ENCODE data around the gene DMRT3.

The DMRT3 gene

GRCh38 chr9:1001838-1002237 is 25.4 kb downstream of the DMRT3 start:
- no peak overlapping the region for H2AFZ ChIP-seq (ENCODE audit: low read depth, low read length)

GRCh38 chr9:1002678-1003077 is 26.2 kb downstream of the DMRT3 start:
- peaks cover 38% of the 10 kb centered on the region for H3K4me1 ChIP-seq (ENCODE audit: low read length)
- no peaks in the 10 kb centered on the region for H4K20me1 ChIP-seq (ENCODE audit: insufficient read depth, low read length)
- no peak overlapping the region for H3K4me2 ChIP-seq (ENCODE audit: low read length)
- H3K27ac ChIP-seq (ENCODE audit: low read length), result no peak overlapping the region
- no peaks in the 10 kb centered on the region for H3K36me3 ChIP-seq (replicated peaks; ENCODE audit: low read depth, low read length)
- H3K4me3 ChIP-seq (ENCODE audit: low read length), result no peak overlapping the region
- H3K9ac ChIP-seq (ENCODE audit: low read length), result no peak overlapping the region
- H3K79me2 ChIP-seq (ENCODE audit: low read length), result no peaks in the 10 kb centered on the region
- H2AFZ ChIP-seq (ENCODE audit: low read depth, low read length), result no peak overlapping the region
- no peaks in the 10 kb centered on the region for H3K9me3 ChIP-seq (ENCODE audit: insufficient read depth, low read length)
- TF ChIP-seq CTCF (IDR thresholded peaks at IDR 0.05; ENCODE audit: low read depth, low read length) (no peak), EZH2phosphoT487 (IDR thresholded peaks at IDR 0.05; ENCODE audit: low read depth) (no peak)
- H3K27me3 ChIP-seq (ENCODE audit: low read depth, low read length), result no peaks in the 10 kb centered on the region

More at GRCh38 chr9:1001838-1002237, 25.4 kb downstream of the DMRT3 start:
- no peaks in the 10 kb centered on the region for H3K36me3 ChIP-seq (replicated peaks; ENCODE audit: low read depth, low read length)
- no peaks in the 10 kb centered on the region for H3K27me3 ChIP-seq (ENCODE audit: low read depth, low read length)
- TF ChIP-seq EZH2phosphoT487 (IDR thresholded peaks at IDR 0.05; ENCODE audit: low read depth), result no peak
- no peak for TF ChIP-seq CTCF (IDR thresholded peaks at IDR 0.05; ENCODE audit: low read depth, low read length)
- no peak overlapping the region for H3K27ac ChIP-seq (ENCODE audit: low read length)
- no peaks in the 10 kb centered on the region for H3K79me2 ChIP-seq (ENCODE audit: low read length)
- H3K9me3 ChIP-seq (ENCODE audit: insufficient read depth, low read length), result no peaks in the 10 kb centered on the region
- H4K20me1 ChIP-seq (ENCODE audit: insufficient read depth, low read length), result no peaks in the 10 kb centered on the region
- H3K4me2 ChIP-seq (ENCODE audit: low read length), result no peak overlapping the region
- H3K4me3 ChIP-seq (ENCODE audit: low read length), result no peak overlapping the region
- peaks cover 32% of the 10 kb centered on the region for H3K4me1 ChIP-seq (ENCODE audit: low read length)
- no peak overlapping the region for H3K9ac ChIP-seq (ENCODE audit: low read length)

- TF ChIP-seq EZH2phosphoT487 (IDR thresholded peaks at IDR 0.05; ENCODE audit: low read depth) (no peak), CTCF (IDR thresholded peaks at IDR 0.05; ENCODE audit: low read depth, low read length) (peak; percentile 77)
- H3K27ac ChIP-seq (ENCODE audit: low read length), result no peak overlapping the region
Measured at GRCh38 chr9:1005043-1005667, 28.7 kb downstream of the DMRT3 start.

GRCh38 chr9:1007312-1007711 is 30.9 kb downstream of the DMRT3 start:
- Histone ChIP-seq H3K27ac (ENCODE audit: low read length) (no peak overlapping the region), H3K4me3 (ENCODE audit: low read length) (no peak overlapping the region), H3K4me2 (ENCODE audit: low read length) (peak overlapping the region; percentile 4; the same call in 1 of the 2 replicates), H4K20me1 (ENCODE audit: insufficient read depth, low read length) (no peaks in the 10 kb centered on the region), H3K27me3 (ENCODE audit: low read depth, low read length) (no peaks in the 10 kb centered on the region), H3K36me3 (replicated peaks; ENCODE audit: low read depth, low read length) (no peaks in the 10 kb centered on the region), H3K9me3 (ENCODE audit: insufficient read depth, low read length) (no peaks in the 10 kb centered on the region), H2AFZ (ENCODE audit: low read depth, low read length) (peak overlapping the region; percentile 79), H3K79me2 (ENCODE audit: low read length) (no peaks in the 10 kb centered on the region), H3K9ac (ENCODE audit: low read length) (no peak overlapping the region), H3K4me1 (ENCODE audit: low read length) (peaks cover 34% of the 10 kb centered on the region)
- TF ChIP-seq CTCF (IDR thresholded peaks at IDR 0.05; ENCODE audit: low read depth, low read length) (no peak), EZH2phosphoT487 (IDR thresholded peaks at IDR 0.05; ENCODE audit: low read depth) (no peak)

More at GRCh38 chr9:1005043-1005667, 28.7 kb downstream of the DMRT3 start:
- Histone ChIP-seq H3K4me2 (ENCODE audit: low read length) (peak overlapping the region; percentile 85), H3K9ac (ENCODE audit: low read length) (peak overlapping the region; percentile 17; the same call in 1 of the 2 replicates), H3K79me2 (ENCODE audit: low read length) (no peaks in the 10 kb centered on the region), H3K9me3 (ENCODE audit: insufficient read depth, low read length) (no peaks in the 10 kb centered on the region), H4K20me1 (ENCODE audit: insufficient read depth, low read length) (no peaks in the 10 kb centered on the region), H3K36me3 (replicated peaks; ENCODE audit: low read depth, low read length) (no peaks in the 10 kb centered on the region), H2AFZ (ENCODE audit: low read depth, low read length) (peak overlapping the region; percentile 90), H3K4me3 (ENCODE audit: low read length) (peak overlapping the region; percentile 65), H3K4me1 (ENCODE audit: low read length) (peaks cover 35% of the 10 kb centered on the region), H3K27me3 (ENCODE audit: low read depth, low read length) (no peaks in the 10 kb centered on the region)
